ENCODE results near the gene FRMD3. TPM values are rescaled to one million over a fixed set of nuclear protein-coding genes. Genes with fewer than 3 reads are reported as not detected.

FRMD3 gene
- total and polyA plus RNA-seq, 11 donors, result 28.9 to 195 (median 82.4) TPM

GRCh38 chr9:83503866-83504265 lies 34.3 kb downstream of the FRMD3 start:
- Histone ChIP-seq H3K4me1 (peaks cover 0 to 17% (median 8%) of the 10 kb centered on the region in 12 donors), H3K4me3 (no peak overlapping the region), H3K27ac (no peak overlapping the region), H3K36me3 (no peaks in the 10 kb centered on the region), H3K27me3 (no peaks in the 10 kb centered on the region), H3K9me3 (no peaks in the 10 kb centered on the region)
- DNase-seq (no peak), ATAC-seq (peak in 1 of 4 donors; percentile 20)
- TF ChIP-seq CTCF (IDR thresholded peaks at IDR 0.05) (no peak), POLR2A (IDR thresholded peaks at IDR 0.05) (no peak)
- intact Hi-C loops (cut with DNase I), result no loop called here
- 57 to 69% (median 63%) methylated on average over 6 of the region's 6 CpGs for WGBS, 4 donors

GRCh38 chr9:83501565-83501964 lies 36.6 kb downstream of the FRMD3 start:
- WGBS, 4 donors, result 86 to 90% (median 88%) methylated on average over 3 of the region's 3 CpGs
- intact Hi-C loops (cut with DNase I), result no loop called here
- H3K4me1 ChIP-seq, result peaks cover 0 to 8% (median 0%) of the 10 kb centered on the region in 12 donors

GRCh38 chr9:83497441-83497840 lies 40.8 kb downstream of the FRMD3 start:
- no peak for ATAC-seq
- Histone ChIP-seq H3K36me3 (no peaks in the 10 kb centered on the region), H3K9me3 (no peaks in the 10 kb centered on the region), H3K27ac (no peak overlapping the region), H3K27me3 (no peaks in the 10 kb centered on the region), H3K4me1 (peaks cover 0 to 2% (median 0%) of the 10 kb centered on the region in 12 donors), H3K4me3 (no peak overlapping the region)
- no peak for TF ChIP-seq POLR2A (IDR thresholded peaks at IDR 0.05)
- TF ChIP-seq CTCF (IDR thresholded peaks at IDR 0.05), result no peak
- intact Hi-C loops (cut with DNase I), result no loop called here
- 90 to 99% (median 97%) methylated on average over 3 of the region's 3 CpGs for WGBS, 4 donors
- no peak for DNase-seq

More at GRCh38 chr9:83501565-83501964, 36.6 kb downstream of the FRMD3 start:
- DNase-seq (no peak), ATAC-seq (no peak)
- Histone ChIP-seq H3K27ac (no peak overlapping the region), H3K9me3 (no peaks in the 10 kb centered on the region), H3K4me3 (no peak overlapping the region), H3K36me3 (no peaks in the 10 kb centered on the region), H3K27me3 (no peaks in the 10 kb centered on the region)
- TF ChIP-seq CTCF (IDR thresholded peaks at IDR 0.05) (no peak), POLR2A (IDR thresholded peaks at IDR 0.05) (no peak)

GRCh38 chr9:83491995-83492394 lies 46.2 kb downstream of the FRMD3 start:
- no peak overlapping the region for H3K4me3 ChIP-seq
- peak overlapping the region in 1 of 12 donors; percentile 13 for H3K27ac ChIP-seq

More at GRCh38 chr9:83491995-83492394, 46.2 kb downstream of the FRMD3 start:
- intact Hi-C loops (cut with DNase I), result no loop called here
- TF ChIP-seq CTCF (IDR thresholded peaks at IDR 0.05) (no peak), POLR2A (IDR thresholded peaks at IDR 0.05) (no peak)
- H3K27me3 ChIP-seq, result no peaks in the 10 kb centered on the region
- DNase-seq (no peak), ATAC-seq (peak in 1 of 4 donors; percentile 13)
- H3K4me1 ChIP-seq, result peaks cover 0 to 15% (median 4%) of the 10 kb centered on the region in 12 donors
- no peaks in the 10 kb centered on the region for H3K9me3 ChIP-seq
- H3K36me3 ChIP-seq, result no peaks in the 10 kb centered on the region
- WGBS, 4 donors, result 36 to 45% (median 40%) methylated on average over 3 of the region's 3 CpGs
